Heart left ventricle (tissue), 16 donors: ENCODE data around the gene MTM1. TPM values are rescaled to one million over a fixed set of nuclear protein-coding genes. Genes with fewer than 3 reads are reported as not detected.

ENCODE experiments used
- ATAC-seq, 4 donors: fragments of 200-7000 bp; cut with Tn5 transposase; one replicate each; pipeline ENCODE4 v1.9.1; 2020 to 2022; ENCODE audit warnings: moderate library complexity in 4 of 4, mild to moderate bottlenecking in 3 of 4, moderate number of reproducible peaks in 1 of 4
- DNase-seq, 5 donors: peaks; one replicate each; pipeline ENCODE4 v3.0.0-alpha.2; 2020
- H3K27ac ChIP-seq, 12 donors: fragments of 200-600 bp; sonication (generic) in 4 of 12; one replicate each; pipeline versions ENCODE4 v1.5.0 to v1.8.0; 2016 to 2022; ENCODE audit warnings: mild to moderate bottlenecking in 2 of 12
- H3K27me3 ChIP-seq, 9 donors: fragments of 200-600 bp; sonication (generic) in 2 of 9; one replicate each; pipeline versions ENCODE4 v1.5.1 to v1.8.0; 2016 to 2022; ENCODE audit warnings: mild to moderate bottlenecking in 3 of 9
- H3K36me3 ChIP-seq, 9 donors: fragments of 200-600 bp; sonication (generic) in 2 of 9; one replicate each; pipeline versions ENCODE4 v1.5.0 to v1.8.0; 2018 to 2022; ENCODE audit warnings: mild to moderate bottlenecking in 2 of 9
- H3K4me1 ChIP-seq, 12 donors: fragments of 200-600 bp; sonication (generic) in 4 of 12; one replicate each; pipeline versions ENCODE4 v1.5.0 to v1.8.0; 2016 to 2022; ENCODE audit warnings: mild to moderate bottlenecking in 3 of 12
- H3K4me3 ChIP-seq, 12 donors: fragments of 200-600 bp; sonication (generic) in 4 of 12; one replicate each; pipeline versions ENCODE4 v1.5.0 to v1.8.0; 2017 to 2022; ENCODE audit warnings: mild to moderate bottlenecking in 9 of 12, moderate library complexity in 4 of 12
- H3K9me3 ChIP-seq, 12 donors: fragments of 200-600 bp; sonication (generic) in 4 of 12; one replicate each; pipeline versions ENCODE4 v1.5.0 to v1.8.0; 2016 to 2022; ENCODE audit warnings: mild to moderate bottlenecking in 1 of 12
- CTCF ChIP-seq, 12 donors: fragments of 200-600 bp; sonication (generic) in 4 of 12; IDR thresholded peaks; one replicate each; pipeline versions ENCODE4 v1.5.0 to v1.8.0; 2018 to 2022; ENCODE audit warnings: antibody characterized with exemption in 12 of 12, mild to moderate bottlenecking in 5 of 12
- POLR2A ChIP-seq, 2 donors: fragments of 450-650 bp; IDR thresholded peaks; one replicate each; pipeline ENCODE4 v1.6.1; 2017; ENCODE audit warnings: antibody characterized with exemption in 2 of 2, mild to moderate bottlenecking in 2 of 2, moderate library complexity in 2 of 2
- WGBS, 4 donors: extraction: QIAGEN DNeasy Blood & Tissue Kit in 2 of 4; methylation state at CpG; one replicate each; pipeline versions ENCODE4 v1.1.5 to v1.1.7; 2013 to 2018; 5-methylcytosine and 5-hydroxymethylcytosine counted together
- intact Hi-C, 10 donors: fragments of 100-400 bp; cut with DNase I; formaldehyde crosslinking; loops; one replicate each; pipeline versions ENCODE4 v1.11.1 to v1.14.2; 2022
- polyA plus RNA-seq, 2 donors: library from polyadenylated mRNA; stranded (reverse); fragments of 200-250 nt; gene quantifications; one replicate each; pipeline ENCODE4 v1.2.3, GENCODE V29; 2013
- total RNA-seq, 9 donors: library from RNA; depleted of rRNA in 2 of 9; stranded (reverse); fragments of >200 nt in 2 of 9; fragmentation: NEBNext Ultra II Directional in 3 of 9; extraction: Animal tissue kit (Norgen Biotek cat#: 25700) in 3 of 9; gene quantifications; one replicate each; pipeline versions ENCODE4 v1.1.0 to v1.2.4, GENCODE V29; 2016 to 2023
- donor health status: ischemic (EF 13 %, LVEDD 7.1; RV severe dilation, severe dysfunction).
- donor health status: healthy with polysubstance abuse.
- donor health status: DM: no; HTN: yes; CAD: no.
- donor health status: DM: no; HTN: no; CAD: no.
- donor health status: ischemic (EF 25% LVEDD 6.9; RV normal size, moderate dysfunction).
- donor health status: ischemic (EF 25% LVEDD 5.7; RV mildly dilated, moderate dysfunction).
- donor health status: healthy.
- donor health status: DM: yes; HTN: yes; CAD: no.
- donor health status: ischemic (EF 35%, LVEDD 5.7; RV mildly dilated, moderate dysfunction).
- donor health status: nonischemic (EF 11% LVEDD 7.7; RV severe dilation, severe dysfunction).
- donor health status: DM: yes; HTN: yes; CAD: no.
- donor health status: PGD.
- donor health status: ischemic (EF 29% LVEDD 5.4; RV normal size, mild dysfunction).
- donor health status: nonischemic (EF 23%, LVEDD 6.1; RV moderate dilation, normal function).

MTM1 gene
- total and polyA plus RNA-seq, 11 donors, result 2.2 to 18.9 (median 10.1) TPM

- no peak overlapping the region for H3K4me3 ChIP-seq
- H3K9me3 ChIP-seq, result no peaks in the 10 kb centered on the region
- TF ChIP-seq CTCF (IDR thresholded peaks at IDR 0.05) (no peak), POLR2A (IDR thresholded peaks at IDR 0.05) (no peak)
- no peak overlapping the region for H3K27ac ChIP-seq
- H3K27me3 ChIP-seq, result no peaks in the 10 kb centered on the region
- DNase-seq, result no peak
- peaks cover 0 to 10% (median 0%) of the 10 kb centered on the region in 9 donors for H3K36me3 ChIP-seq
- WGBS, 4 donors, result 72 to 90% (median 76%) methylated on average over 1 of the region's 1 CpG
- intact Hi-C loops, result loop anchor here in 1 of 10 donors (10.0 kb wide), 1 partner anchor 332 kb away; the partner anchor contains the start of gene MAMLD1
- ATAC-seq, result no peak
- H3K4me1 ChIP-seq, result peaks cover 0 to 24% (median 0%) of the 10 kb centered on the region in 12 donors
Observed at GRCh38 chrX:150696331-150696730, 127.9 kb downstream of the MTM1 start.

DNA sequence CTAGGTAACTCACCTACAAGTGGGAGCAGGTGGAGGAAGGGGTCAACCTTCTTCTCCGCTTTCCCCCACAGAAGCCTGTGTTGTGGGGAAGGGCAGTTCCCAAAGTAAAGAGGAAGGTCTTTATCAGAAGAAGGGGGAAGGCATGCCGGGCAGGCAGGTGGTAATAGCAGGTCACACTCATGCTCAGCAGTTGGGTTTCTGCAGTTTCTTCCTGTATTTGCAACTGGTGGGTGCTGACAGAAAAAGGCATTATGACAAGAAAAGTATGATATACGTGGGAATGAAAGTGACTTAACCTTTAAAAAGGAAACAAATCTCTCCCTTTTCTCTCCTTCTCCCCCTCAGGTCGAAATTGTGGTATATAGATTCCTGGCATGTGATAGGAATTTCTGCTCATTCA is 128.4 kb downstream of the MTM1 start:
- H3K9me3 ChIP-seq, result no peaks in the 10 kb centered on the region
- ATAC-seq (no peak), DNase-seq (no peak)
- intact Hi-C loops, result loop anchor here in 1 of 10 donors (10.0 kb wide), 1 partner anchor 332 kb away; the partner anchor contains the start of gene MAMLD1
- no peak overlapping the region for H3K27ac ChIP-seq
- H3K4me1 ChIP-seq, result peaks cover 0 to 24% (median 0%) of the 10 kb centered on the region in 12 donors
- TF ChIP-seq CTCF (IDR thresholded peaks at IDR 0.05) (no peak), POLR2A (IDR thresholded peaks at IDR 0.05) (no peak)
- no peak overlapping the region for H3K4me3 ChIP-seq
- H3K27me3 ChIP-seq, result no peaks in the 10 kb centered on the region
- WGBS, 4 donors, result 48 to 75% (median 71%) methylated on average over 4 of the region's 4 CpGs
- H3K36me3 ChIP-seq, result peaks cover 0 to 10% (median 0%) of the 10 kb centered on the region in 9 donors

DNA sequence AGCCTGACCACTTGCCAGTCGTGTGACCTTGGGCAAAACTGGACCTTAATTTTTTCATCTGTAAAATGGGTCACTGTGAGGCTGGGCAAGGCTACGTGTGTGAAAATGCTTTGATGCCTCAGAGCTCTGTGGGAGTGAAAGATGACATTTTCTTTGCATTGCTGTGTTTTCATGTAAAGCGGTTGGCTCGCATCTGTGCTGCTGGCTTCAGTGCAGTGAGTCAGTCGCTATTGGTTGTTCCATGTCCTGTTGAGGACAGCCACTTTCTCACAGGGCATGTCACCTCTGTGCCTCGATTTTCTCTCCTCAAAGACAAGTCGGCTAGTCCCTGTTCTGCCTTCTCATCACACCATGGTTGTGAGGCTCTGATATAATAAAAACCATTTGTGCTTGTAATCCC is 129.2 kb downstream of the MTM1 start:
- intact Hi-C loops, result loop anchor here in 1 of 10 donors (10.0 kb wide), 1 partner anchor 333 kb away; the partner anchor contains the start of gene MAMLD1
- TF ChIP-seq POLR2A (IDR thresholded peaks at IDR 0.05), result no peak
- TF ChIP-seq CTCF (IDR thresholded peaks at IDR 0.05), result no peak
- peaks cover 0 to 10% (median 0%) of the 10 kb centered on the region in 9 donors for H3K36me3 ChIP-seq
- no peaks in the 10 kb centered on the region for H3K27me3 ChIP-seq
- no peak for ATAC-seq
- no peaks in the 10 kb centered on the region for H3K9me3 ChIP-seq
- H3K4me1 ChIP-seq, result peaks cover 0 to 24% (median 0%) of the 10 kb centered on the region in 12 donors
- DNase-seq, result no peak
- 76 to 94% (median 87%) methylated on average over 7 of the region's 7 CpGs for WGBS, 4 donors
- H3K4me3 ChIP-seq, result no peak overlapping the region
- no peak overlapping the region for H3K27ac ChIP-seq

GRCh38 chrX:150698981-150699380 is 130.6 kb downstream of the MTM1 start:
- DNase-seq, result no peak
- intact Hi-C loops, result loop anchor here in 1 of 10 donors (10.0 kb wide), 1 partner anchor 334 kb away; the partner anchor contains the start of gene MAMLD1
- no peak for ATAC-seq
- Histone ChIP-seq H3K9me3 (no peaks in the 10 kb centered on the region), H3K27me3 (no peaks in the 10 kb centered on the region), H3K36me3 (peaks cover 0 to 10% (median 0%) of the 10 kb centered on the region in 9 donors), H3K27ac (no peak overlapping the region), H3K4me1 (peaks cover 0 to 27% (median 0%) of the 10 kb centered on the region in 12 donors), H3K4me3 (no peak overlapping the region)
- WGBS, 4 donors, result 40 to 66% (median 46%) methylated on average over 2 of the region's 2 CpGs
- TF ChIP-seq POLR2A (IDR thresholded peaks at IDR 0.05) (no peak), CTCF (IDR thresholded peaks at IDR 0.05) (no peak)
